Lower leg skin (tissue), 4 donors: Measurements from ENCODE around the gene RAB6C. TPM values are rescaled to one million over a fixed set of nuclear protein-coding genes. Genes with fewer than 3 reads are reported as not detected.
"Not testable (repeated sequence)": the region's sequence is repeated elsewhere in the genome, so short reads cannot be mapped to it uniquely, and the experiment has no call there.

Source experiments
- DNase-seq, 2 donors: peaks; one replicate each; pipeline ENCODE4 v3.0.0-alpha.2; 2019; ENCODE audit warnings: low spot score in 2 of 2
- H3K4me3 ChIP-seq: fragments of 200-600 bp; sonication (generic); 2 replicates; pipeline ENCODE4 v1.5.1; 2017; ENCODE audit warnings: mild to moderate bottlenecking, low read depth; ENCODE audit not compliant: poor library complexity, severe bottlenecking
- POLR2A ChIP-seq, 2 donors: fragments of 450-650 bp; IDR thresholded peaks; one replicate each; pipeline ENCODE4 v1.6.1; 2016 to 2017; ENCODE audit warnings: antibody characterized with exemption in 2 of 2, mild to moderate bottlenecking in 1 of 2, moderate library complexity in 1 of 2
- WGBS, 2 donors: methylation state at CpG; one replicate each; pipeline ENCODE4 v1.1.5; 2018; 5-methylcytosine and 5-hydroxymethylcytosine counted together
- intact Hi-C: fragments of 100-400 bp; cut with DNase I; formaldehyde crosslinking; loops from one replicate; pipeline ENCODE4 v1.15.0; 2023; ENCODE audit warnings: low total_unique reads
- total RNA-seq, 4 donors: library from RNA; depleted of rRNA; stranded (reverse); fragments of >200 nt; gene quantifications; one replicate each; pipeline ENCODE4 v1.1.0, GENCODE V29; 2016
- TF ChIP-seq, protein P1 (sequence below), 3 donors: fragments of 450-650 bp; IDR thresholded peaks; one replicate each; pipeline ENCODE4 v1.5.1; 2016; ENCODE audit warnings: antibody characterized with exemption in 3 of 3, mild to moderate bottlenecking in 3 of 3, moderate library complexity in 2 of 3

The RAB6C gene
- total RNA-seq, 4 donors from 2014 or later = not detected

DNA sequence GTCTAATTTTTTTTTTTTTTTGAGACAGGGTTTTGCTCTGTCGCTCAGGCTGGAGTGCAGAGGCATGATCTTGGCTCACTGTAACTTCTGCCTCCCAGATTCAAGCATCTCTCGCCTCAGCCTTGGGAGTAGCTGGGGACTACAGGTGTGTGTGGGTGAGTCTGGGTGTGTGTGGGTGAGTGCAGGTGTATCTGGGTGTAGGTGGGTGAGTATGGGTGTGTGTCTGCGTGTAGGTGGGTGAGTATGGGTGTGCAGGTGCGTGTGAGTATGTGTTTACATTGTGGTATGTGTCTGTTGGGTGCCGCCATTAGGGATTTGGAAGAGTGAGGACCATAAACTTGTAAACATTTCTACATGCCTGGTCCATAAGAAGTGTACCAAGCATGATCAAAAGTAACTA, 1.5 kb upstream of the RAB6C start:
- WGBS, 2 donors = 84 to 85% methylated on average over 5 of the region's 5 CpGs
- intact Hi-C loops = no loop called here
- no peak overlapping the region for H3K4me3 ChIP-seq
- DNase-seq = no peak
- no peak for TF ChIP-seq POLR2A (IDR thresholded peaks at IDR 0.05)
- TF ChIP-seq, protein P1, sequence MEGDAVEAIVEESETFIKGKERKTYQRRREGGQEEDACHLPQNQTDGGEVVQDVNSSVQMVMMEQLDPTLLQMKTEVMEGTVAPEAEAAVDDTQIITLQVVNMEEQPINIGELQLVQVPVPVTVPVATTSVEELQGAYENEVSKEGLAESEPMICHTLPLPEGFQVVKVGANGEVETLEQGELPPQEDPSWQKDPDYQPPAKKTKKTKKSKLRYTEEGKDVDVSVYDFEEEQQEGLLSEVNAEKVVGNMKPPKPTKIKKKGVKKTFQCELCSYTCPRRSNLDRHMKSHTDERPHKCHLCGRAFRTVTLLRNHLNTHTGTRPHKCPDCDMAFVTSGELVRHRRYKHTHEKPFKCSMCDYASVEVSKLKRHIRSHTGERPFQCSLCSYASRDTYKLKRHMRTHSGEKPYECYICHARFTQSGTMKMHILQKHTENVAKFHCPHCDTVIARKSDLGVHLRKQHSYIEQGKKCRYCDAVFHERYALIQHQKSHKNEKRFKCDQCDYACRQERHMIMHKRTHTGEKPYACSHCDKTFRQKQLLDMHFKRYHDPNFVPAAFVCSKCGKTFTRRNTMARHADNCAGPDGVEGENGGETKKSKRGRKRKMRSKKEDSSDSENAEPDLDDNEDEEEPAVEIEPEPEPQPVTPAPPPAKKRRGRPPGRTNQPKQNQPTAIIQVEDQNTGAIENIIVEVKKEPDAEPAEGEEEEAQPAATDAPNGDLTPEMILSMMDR (IDR thresholded peaks at IDR 0.05) = no peak

DNA sequence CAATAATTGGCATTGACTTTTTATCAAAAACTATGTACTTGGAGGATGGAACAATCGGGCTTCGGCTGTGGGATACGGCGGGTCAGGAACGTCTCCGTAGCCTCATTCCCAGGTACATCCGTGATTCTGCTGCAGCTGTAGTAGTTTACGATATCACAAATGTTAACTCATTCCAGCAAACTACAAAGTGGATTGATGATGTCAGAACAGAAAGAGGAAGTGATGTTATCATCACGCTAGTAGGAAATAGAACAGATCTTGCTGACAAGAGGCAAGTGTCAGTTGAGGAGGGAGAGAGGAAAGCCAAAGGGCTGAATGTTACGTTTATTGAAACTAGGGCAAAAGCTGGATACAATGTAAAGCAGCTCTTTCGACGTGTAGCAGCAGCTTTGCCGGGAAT, 780 bp downstream of the RAB6C start:
- H3K4me3 ChIP-seq, DNase-seq, intact Hi-C loops: not testable (repeated sequence)
- 1 to 2% methylated on average over 6 to 7 of the region's 13 CpGs for WGBS, 2 donors

DNA sequence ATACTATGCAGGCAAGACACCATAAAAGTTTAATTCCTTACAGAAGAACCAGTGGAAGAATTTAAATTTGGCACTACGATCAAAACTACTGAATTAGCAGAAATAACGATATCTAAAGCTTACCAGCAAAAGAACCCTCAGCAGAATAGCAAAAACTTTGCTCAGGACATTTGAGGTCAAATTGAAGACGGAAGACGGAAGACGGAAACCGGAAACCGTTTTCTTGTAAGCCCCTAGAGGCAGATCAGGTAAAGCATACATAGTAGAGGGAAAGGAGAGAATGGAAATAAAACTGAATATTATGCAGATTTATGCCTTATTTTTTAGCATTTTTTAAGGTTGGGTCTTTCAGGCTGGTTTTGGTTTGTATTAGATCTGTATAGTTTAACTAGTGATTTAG, 2.2 kb downstream of the RAB6C start:
- H3K4me3 ChIP-seq, DNase-seq, intact Hi-C loops: not testable (repeated sequence)
- WGBS, 2 donors = 45 to 50% methylated on average over 7 of the region's 7 CpGs

DNA sequence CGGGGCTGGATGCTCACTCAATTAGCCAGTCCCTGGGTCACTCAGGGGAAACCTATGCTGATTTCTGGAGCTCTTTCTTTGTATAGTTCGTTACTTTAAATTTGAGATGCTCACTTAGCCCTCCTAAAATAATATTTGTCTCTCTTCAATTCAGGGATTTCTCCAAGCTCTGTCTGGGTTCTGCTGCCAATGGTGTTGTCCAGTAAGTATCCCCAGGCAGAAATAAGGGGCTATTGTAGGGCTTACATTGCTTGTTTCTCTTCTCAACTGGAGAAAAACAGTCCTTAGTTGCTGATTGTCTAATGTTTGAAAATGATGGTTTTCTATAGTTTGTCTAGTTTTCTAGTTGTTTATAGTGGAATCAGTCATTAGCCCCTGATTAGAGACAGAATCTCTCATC, 5.0 kb downstream of the RAB6C start:
- DNase-seq = no peak
- no peak overlapping the region for H3K4me3 ChIP-seq
- intact Hi-C loops = no loop called here
- TF ChIP-seq, protein P1 (IDR thresholded peaks at IDR 0.05) = no peak
- no peak for TF ChIP-seq POLR2A (IDR thresholded peaks at IDR 0.05)
- 79 to 82% methylated on average over 2 of the region's 2 CpGs for WGBS, 2 donors

DNA sequence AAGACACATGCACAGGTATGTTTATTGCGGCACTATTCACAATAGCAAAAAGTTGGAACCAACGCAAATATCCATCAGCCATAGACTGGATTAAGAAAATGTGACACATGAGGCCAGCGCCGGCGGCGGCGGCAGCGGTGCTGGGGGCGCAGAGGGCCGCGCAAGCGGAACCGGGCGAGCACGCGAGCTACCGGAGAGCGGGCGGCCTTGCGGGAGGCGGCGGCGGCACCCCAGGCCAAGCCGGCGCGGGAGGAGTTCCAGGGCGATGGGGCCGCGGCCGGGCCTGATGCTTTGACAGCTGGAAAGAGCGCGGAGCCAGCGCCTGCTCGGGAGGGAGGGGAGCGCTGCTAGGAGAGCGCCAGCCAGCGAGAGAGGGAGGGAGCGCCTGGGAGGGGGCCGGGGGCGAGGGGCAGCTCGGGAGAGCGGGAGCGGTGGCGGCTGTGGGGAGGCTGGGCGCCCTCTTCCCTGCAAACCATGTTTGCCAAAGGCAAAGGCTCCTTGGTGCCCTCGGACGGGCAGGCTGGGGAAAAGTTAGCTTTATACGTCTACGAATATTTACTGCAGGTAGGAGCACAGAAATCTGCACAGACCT, 13.0 kb downstream of the RAB6C start:
- 2 to 17% methylated on average over 24 to 46 of the region's 49 CpGs for WGBS, 2 donors
- intact Hi-C loops, DNase-seq, H3K4me3 ChIP-seq: not testable (repeated sequence)

DNA sequence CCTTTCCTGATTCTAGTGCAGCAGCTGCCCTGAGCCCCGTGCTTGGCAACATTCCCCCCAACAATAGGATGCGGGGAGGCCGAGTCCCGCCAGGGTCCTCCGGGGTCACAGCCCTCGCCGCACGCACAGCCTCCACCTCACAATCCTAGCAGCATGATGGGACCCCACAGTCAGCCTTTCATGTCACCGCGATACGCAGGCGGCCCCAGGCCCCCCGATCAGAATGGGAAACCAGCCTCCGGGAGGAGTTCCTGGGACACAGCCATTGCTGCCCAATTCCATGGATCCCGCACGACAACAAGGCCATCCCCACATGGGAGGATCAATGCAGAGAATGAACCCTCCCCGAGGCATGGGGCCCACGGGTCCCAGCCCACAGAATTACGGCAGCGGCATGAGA, 13.7 kb downstream of the RAB6C start:
- H3K4me3 ChIP-seq, DNase-seq, intact Hi-C loops: not testable (repeated sequence)
- 34 to 74% methylated on average over 12 to 20 of the region's 20 CpGs for WGBS, 2 donors

DNA sequence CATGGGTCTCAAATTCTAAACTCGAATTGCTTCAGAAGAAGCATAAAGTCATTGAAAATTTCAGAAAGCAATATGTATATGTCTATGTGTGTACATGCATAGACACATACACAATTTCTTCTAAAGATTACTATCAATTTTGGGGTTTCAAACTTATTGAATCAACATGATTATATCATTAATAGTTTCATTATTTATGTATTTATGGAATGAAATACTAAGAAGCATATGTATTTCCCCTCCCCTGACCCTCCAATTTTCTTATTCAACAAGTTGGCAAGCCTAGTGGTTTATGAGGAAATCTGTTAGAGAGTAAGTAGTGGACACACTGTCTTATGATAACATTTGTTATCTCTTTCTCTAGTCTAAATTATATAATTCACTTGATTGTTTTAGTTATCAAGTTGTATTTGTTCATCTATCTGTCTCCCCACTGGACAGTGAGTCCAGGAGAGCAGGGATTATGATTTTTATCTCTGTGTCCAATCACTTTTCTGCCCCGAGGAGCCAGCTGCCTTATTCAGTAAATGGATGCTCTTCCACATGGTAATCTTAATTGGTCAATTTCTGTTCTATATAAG, 17.3 kb downstream of the RAB6C start:
- H3K4me3 ChIP-seq, DNase-seq, intact Hi-C loops: not testable (repeated sequence)
- WGBS, 2 donors = 64 to 66% methylated on average over 2 of the region's 2 CpGs

DNA sequence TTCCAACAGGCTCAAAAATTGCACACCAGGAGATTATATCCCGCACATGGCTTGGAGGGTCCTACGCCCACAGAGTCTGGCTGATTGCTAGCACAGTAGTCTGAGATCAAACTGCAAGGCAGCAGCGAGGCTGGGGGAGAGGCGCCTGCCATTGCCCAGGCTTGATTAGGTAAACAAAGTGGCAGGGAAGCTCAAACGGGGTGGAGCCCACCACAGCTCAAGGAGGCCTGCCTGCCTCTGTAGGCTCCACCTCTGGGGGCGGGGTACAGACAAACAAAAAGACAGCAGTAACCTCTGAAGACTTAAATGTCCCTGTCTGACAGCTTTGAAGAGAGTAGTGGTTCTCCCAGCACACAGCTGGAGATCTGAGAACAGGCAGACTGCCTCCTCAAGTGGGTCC, 19.3 kb downstream of the RAB6C start:
- intact Hi-C loops, H3K4me3 ChIP-seq, DNase-seq: not testable (repeated sequence)
- WGBS, 2 donors = 75 to 84% methylated on average over 6 of the region's 6 CpGs

DNA sequence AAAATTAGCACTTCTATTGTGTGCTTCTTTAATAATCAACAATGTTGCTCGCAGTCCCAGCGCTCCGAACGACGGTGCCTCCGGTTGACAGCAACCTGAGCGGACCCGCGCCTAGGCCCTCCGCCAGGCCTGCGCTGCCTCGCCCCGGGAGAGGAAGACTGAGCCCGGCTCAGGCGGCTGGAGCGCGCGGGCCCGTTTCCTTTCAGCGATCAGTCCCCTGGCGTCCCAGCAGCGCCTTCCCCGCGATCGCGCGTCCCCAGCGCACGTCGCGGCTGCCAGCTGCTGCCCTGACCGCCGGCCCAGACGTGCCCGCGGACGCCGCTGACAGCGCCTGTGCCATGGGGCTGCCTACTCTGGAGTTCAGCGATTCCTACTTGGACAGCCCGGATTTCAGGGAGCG, 26.4 kb downstream of the RAB6C start:
- DNase-seq, H3K4me3 ChIP-seq, intact Hi-C loops: not testable (repeated sequence)
- WGBS, 2 donors = 4 to 7% methylated on average over 25 to 37 of the region's 42 CpGs

DNA sequence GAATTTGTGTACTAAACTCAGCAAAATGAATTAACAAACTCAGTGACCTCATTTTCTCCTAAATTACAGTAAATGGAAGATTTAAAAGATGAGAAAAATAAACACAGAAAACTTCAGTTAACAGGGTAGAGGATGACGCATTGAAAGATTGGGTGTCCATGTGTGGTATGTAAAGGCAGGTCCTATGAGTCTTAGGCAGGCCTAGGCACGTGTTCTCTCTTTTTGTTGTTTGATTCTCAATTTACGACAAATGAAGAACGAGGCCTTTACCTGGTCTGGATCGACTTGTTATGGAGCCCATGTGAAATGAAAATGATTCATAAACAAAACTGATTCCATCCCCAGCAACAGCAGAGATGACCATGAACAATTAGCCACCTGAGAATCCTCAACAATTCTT, 37.2 kb downstream of the RAB6C start:
- DNase-seq, H3K4me3 ChIP-seq, intact Hi-C loops: not testable (repeated sequence)
- WGBS, 2 donors = 57 to 58% methylated on average over 5 of the region's 5 CpGs
